ENCODE results near the gene OTUD7B.

Gene OTUD7B

DNA sequence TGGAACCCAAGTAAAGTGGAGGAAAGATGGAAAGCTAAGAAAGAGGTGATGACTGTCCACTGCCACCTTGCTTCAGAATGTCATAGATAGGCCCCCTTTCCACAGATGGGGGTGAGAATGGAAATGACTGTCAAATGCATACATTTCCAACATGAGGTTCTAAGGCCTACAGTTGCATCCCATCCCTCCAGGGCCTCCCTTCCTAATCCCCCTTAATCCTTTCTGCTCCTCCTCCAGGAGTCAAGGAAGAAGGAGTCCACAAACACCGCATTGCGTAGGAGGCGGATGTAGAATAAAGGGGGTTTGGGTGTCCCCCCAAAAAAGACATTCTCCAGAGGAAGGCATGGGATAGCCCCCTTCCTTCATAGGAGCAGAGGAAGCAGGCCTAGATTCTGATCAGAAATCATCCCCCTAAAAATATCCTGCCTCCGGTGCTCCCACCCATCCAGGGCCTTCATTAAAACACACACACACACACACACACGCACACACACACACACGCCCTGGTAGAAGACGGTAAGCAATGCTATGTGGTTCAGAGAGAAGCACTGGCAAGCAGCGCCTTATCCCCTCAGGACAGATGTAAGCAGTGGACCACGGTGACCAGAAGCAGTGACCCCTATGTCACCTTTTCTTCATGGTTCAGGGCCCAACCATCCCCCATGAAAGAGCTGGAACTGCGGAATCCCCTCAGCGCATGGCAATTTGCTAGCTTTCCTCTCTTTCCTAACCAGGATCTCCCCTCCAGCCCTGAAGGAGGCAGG is 94.9 kb downstream of the OTUD7B start:
- no peak for DNase-seq

DNA sequence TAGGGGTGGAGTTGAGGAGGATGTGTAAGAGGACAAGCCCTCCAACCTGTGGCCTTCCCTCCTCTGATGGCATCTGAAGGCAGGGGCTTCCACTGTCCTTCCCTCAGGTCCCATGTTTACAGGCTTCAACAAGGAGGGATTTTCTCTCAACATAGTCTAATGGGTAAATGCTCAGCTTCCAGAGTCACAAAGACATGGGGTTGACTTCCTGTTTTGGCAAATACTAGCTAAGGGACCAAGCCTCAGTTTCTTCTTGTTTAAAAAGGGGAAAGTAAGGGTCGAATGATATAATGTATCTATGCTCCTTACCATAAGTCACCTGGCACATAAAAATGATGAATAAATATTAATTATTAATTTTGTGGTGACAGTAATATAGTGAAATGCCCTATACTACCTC is 96.0 kb downstream of the OTUD7B start:
- no peak for DNase-seq

DNA sequence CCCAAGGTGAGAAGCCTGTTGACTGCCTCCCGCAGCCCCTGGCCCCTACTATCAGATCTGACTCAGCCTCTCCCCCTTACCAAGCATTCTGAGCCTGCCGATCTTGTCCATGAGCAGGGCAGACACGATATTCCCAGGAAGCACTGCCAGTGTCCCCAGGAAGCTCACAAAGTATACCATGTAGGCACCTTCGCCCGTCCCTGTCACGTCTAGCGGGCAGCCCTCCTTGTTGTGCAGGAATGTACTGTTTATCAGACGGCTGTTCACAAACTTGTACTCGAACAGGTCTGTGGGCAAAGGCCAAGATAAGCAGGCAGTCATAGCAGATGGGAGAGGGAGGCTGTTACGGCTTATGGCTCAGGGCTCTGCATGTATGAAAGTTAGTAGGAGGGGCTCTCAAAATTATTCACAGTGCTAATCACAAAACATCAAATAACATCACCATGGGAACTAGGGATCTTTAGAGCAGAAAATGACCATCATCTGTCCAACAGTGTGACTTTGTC is 103.9 kb downstream of the OTUD7B start:
- DNase-seq: no peak

DNA sequence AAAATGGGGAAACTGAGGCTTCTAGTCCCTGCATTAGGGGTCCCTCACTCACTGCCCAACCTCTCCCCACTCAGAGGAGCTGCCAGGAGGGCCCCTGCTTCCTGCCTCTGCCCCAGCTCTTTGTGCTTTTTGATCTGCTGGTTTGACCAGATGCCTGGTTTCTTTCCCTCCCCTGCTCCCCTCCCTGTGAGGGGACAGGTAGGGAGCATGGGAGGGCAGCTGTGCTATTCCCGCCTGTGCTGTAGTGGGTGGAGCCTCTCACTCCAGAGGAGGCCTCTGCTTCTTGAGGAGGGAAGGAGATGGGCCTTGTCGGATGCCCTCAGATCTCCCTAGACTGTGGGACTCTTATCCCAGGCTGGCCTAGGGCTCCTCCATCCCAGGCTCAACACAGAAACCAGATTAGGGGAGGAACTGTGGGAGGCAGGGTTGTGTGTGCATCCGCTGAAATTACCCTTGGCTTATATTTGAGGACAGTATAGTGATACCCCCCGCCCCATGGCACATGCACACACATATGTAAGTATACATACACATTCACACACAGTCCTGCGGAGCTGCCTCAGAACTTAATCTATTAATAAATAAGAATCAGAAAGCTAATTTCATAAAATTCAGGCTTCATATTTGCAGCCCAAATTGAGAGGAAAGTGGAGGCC is 106.6 kb downstream of the OTUD7B start:
- no peak for DNase-seq

DNA sequence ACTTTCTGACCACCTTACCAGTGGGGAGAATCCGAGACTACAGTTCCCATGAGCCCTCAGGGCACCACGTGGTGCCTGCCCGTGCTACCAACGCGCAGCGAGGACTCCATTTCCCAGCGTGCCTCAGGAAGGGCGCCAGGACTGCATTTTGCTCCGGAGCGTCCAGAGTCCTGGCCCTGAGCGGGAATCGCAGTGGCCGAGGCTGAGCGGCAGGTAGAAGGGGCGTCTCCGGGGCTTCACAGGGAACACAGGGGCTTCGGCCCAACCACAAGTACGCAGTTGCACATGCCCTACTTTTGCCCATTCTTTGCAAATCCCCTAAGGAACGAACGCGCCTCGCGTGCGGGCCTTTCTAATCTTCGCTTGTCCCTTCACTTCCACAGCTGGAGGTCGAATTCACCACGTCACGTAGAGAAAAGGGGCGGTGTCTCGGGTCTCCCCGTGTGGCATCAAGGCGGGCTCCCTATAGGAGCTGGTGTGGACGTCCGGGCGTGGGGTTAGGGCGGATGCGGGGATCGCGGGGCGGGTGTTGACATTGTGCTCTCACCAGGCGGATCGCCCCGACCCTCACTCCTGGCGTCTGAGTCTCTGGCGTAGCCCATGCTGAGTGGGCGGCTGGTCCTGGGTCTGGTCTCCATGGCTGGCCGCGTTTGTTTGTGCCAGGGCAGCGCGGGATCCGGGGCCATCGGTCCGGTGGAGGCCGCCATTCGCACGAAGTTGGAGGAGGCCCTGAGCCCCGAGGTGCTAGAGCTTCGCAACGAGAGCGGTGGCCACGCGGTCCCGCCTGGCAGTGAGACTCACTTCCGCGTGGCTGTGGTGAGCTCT is 110.9 kb downstream of the OTUD7B start, which contains the start of gene BOLA1:
BOLA1 (plus strand) TSS at position 109 of the 825 bp plus-strand sequence; CDS start at position 601, 492 bp downstream.
- peak; percentile 87 for DNase-seq

DNA sequence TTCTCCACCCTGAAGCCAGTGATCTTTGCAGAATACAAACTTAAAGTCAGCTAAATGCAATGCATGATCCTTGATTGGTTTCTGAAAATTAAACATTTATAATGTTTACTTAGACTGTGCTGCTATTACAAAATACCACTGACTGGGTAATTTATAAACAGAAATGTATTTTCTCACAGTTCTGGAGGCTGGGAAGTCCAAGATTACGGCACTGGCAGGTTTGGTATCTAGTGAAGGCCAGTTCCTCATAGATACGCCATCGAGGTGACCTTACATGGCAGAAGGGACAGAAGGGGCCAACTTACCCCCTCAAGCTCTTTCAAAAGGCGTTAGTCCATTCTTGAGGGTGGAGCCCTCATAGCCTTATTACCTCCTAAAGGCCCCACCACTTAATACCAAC is 114.0 kb downstream of the OTUD7B start:
- no peak for DNase-seq

DNA sequence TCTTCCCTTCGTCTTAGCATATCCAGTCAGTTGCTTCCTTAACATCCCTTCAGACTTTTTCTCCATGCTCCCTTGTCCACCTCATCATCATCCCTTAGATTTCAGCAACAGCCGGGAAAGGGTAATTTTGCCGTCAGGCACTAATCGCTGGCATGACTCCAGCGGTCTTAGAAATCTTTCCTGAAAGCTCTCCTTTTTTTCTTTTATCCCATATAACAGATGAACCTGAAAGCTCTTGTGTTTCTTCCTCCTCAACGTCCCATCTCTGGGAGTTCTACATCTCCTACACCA is 121.6 kb downstream of the OTUD7B start:
- no peak for DNase-seq

DNA sequence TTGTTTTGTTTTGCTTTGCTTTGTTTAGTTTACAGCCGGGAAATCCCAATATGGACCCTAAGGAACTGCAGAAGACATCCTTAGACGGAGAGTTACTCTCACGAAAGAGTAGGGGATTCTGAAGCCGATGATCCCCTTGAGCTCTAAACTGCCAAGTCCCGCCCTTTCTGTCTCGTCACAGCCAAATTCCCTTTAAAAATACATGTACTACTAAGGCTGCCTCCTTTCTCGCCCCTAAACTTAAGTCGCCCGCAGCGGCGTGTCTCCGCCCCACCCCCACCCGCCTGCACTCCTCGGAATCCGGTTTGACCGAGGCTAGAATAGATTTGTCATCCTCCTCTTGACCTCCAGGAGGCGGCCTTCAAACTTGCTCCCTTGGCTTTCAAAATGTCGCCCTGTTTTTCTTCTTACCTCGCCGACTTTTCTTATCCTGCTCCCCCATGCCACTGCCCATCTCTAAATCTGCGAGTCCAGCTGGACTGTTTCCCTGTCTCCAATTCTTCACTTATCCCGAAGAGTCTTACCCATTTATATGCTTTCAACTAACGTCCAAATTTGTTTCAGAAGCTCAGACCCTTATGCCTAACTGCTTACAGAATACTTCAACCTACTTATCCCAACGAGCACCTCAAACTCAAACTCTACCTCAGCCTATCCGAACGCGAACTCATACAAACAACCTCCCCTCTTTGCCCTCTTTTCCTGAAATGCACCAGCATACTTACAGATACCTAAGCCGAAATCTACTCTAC is 122.1 kb downstream of the OTUD7B start:
- DNase-seq: peak; percentile 92

Data from NCI-H187 treated with DMSO at 0.1 percent for 48 hours (cell line).